ENCODE measurements around the gene SAA4.
"Not testable (repeated sequence)": the region's sequence is repeated elsewhere in the genome, so short reads cannot be mapped to it uniquely, and the experiment has no call there.

The SAA4 gene

DNA sequence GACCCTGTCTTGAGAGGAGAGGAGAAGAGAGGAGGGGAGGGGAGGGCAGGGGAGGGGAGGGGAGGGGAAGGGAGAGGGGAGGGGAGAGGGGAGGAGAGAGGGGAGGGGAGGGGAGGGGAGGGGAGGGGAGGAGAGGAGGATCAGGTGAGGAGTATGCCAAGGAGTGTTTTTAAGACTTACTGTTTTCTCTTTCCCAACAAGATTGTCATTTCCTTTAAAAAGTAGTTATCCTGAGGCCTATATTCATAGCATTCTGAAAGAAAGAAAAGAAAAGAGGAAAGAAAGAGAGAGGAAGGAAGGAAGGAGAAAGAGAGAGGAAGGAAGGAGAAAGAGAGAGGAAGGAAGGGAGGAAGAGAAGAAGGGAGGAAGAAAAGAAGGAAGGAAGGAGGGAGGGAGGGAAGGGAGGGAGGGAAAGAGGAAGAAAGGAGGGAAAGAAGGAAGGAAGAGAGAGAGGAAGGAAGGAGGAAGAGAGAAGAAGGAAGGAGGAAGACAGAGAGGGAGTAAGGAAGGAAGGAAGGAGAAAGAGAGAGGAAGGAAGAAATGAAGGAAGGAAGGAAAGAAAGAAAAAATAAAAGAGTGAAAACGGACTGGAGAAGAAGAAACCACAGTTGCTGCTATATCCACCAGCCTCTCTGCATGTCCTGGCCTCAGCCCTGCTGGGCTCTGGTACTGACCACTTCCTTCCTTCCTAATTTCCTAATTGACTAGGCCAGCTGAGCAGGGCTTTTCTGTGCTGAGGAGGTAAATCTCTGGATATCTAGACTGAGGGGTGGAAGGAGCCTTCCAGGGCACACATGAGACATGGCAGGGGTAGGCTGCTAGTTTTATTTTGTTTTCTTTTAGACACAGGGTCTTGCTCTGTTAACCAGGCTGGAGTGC lies 28.3 kb upstream of the SAA4 start:
- Histone ChIP-seq H3K4me3 (ENCODE audit: low read depth, low read length) (no peak overlapping the region), H3K9me3 (ENCODE audit: control insufficient read depth, insufficient read depth, low read depth, low read length) (no peaks in the 10 kb centered on the region), H3K27ac (ENCODE audit: low read depth, low read length) (no peak overlapping the region), H3K4me1 (ENCODE audit: control insufficient read depth, insufficient read depth, low read length) (0 out of 2 replicates have a peak, but pooled peaks cover 5% of the 10 kb centered on the region), H3K36me3 (ENCODE audit: control insufficient read depth, insufficient read depth, low read length) (no peaks in the 10 kb centered on the region), H3K27me3 (ENCODE audit: control insufficient read depth, insufficient read depth, low read length) (no peaks in the 10 kb centered on the region), H3K9ac (ENCODE audit: low read length) (no peak overlapping the region)

DNA sequence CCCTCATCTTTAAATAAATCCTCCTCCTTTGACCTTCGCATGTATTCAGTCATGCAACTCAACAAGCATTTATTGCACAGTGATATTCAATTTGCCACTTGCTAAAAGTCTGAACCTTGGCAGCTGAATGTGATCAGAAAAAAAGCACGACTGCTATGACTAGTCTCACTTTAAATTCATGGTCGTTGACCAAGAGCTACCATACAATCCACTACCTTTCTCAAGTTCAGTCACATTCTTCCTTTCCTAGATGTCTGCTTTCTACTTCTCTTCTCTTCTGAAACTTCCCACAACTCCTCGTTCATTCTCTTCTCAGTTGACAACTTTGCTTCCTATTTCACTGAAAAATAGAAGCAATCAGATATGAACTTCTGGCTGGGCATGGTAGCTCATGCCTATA lies 27.4 kb upstream of the SAA4 start:
- no peaks in the 10 kb centered on the region for H3K36me3 ChIP-seq (ENCODE audit: control insufficient read depth, insufficient read depth, low read length)
- no peaks in the 10 kb centered on the region for H3K9me3 ChIP-seq (ENCODE audit: control insufficient read depth, insufficient read depth, low read depth, low read length)
- H3K27ac ChIP-seq (ENCODE audit: low read depth, low read length) = no peak overlapping the region
- 0 out of 2 replicates have a peak, but pooled peaks cover 5% of the 10 kb centered on the region for H3K4me1 ChIP-seq (ENCODE audit: control insufficient read depth, insufficient read depth, low read length)
- H3K9ac ChIP-seq (ENCODE audit: low read length) = no peak overlapping the region
- H3K4me3 ChIP-seq (ENCODE audit: low read depth, low read length) = no peak overlapping the region
- H3K27me3 ChIP-seq (ENCODE audit: control insufficient read depth, insufficient read depth, low read length) = no peaks in the 10 kb centered on the region

DNA sequence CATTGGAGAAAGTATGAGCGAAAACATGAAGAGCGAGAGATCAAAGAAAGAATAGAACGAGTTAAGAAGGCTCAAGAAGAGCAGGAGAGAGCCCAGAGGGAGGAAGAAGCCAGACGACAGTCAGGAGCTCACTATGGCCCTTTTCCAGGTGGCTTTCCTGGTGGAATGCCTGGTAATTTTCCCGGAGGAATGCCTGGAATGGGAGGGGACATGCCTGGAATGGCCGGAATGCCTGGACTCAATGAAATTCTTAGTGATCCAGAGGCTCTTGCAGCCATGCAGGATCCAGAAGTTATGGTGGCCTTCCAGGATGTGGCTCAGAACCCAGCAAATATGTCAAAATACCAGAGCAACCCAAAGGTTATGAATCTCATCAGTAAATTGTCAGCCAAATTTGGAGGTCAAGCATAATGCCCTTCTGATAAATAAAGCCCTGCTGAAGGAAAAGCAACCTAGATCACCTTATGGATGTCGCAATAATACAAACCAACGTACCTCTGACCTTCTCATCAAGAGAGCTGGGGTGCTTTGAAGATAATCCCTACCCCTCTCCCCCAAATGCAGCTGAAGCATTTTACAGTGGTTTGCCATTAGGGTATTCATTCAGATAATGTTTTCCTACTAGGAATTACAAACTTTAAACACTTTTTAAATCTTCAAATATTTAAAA lies 26.2 kb upstream of the SAA4 start:
- not testable (repeated sequence) for H3K9ac ChIP-seq (ENCODE audit: low read length); H3K27me3 ChIP-seq (ENCODE audit: control insufficient read depth, insufficient read depth, low read length); H3K27ac ChIP-seq (ENCODE audit: low read depth, low read length); H3K36me3 ChIP-seq (ENCODE audit: control insufficient read depth, insufficient read depth, low read length); H3K9me3 ChIP-seq (ENCODE audit: control insufficient read depth, insufficient read depth, low read depth, low read length); H3K4me1 ChIP-seq (ENCODE audit: control insufficient read depth, insufficient read depth, low read length); H3K4me3 ChIP-seq (ENCODE audit: low read depth, low read length)

DNA sequence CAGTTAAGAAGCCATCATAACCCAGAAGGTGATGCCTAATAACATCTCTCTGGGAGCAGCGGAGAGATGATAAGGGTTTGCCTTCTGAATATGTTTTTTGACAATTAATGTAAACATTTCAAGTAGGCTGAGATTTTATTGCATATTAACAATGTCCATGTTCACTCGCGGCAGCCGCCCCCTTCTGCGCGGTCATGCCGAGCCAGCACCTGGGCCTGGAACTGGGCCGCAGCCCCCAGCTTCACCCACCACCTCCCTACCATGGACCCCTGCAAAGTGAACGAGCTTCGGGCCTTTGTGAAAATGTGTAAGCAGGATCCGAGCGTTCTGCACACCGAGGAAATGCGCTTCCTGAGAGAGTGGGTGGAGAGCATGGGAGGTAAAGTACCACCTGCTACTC lies 25.1 kb upstream of the SAA4 start:
- H3K4me1 ChIP-seq (ENCODE audit: control insufficient read depth, insufficient read depth, low read length) = 0 out of 2 replicates have a peak, but pooled peaks cover 5% of the 10 kb centered on the region
- no peak overlapping the region for H3K4me3 ChIP-seq (ENCODE audit: low read depth, low read length)
- H3K9ac ChIP-seq (ENCODE audit: low read length) = no peak overlapping the region
- H3K36me3 ChIP-seq (ENCODE audit: control insufficient read depth, insufficient read depth, low read length) = no peaks in the 10 kb centered on the region
- H3K27me3 ChIP-seq (ENCODE audit: control insufficient read depth, insufficient read depth, low read length) = no peaks in the 10 kb centered on the region
- no peaks in the 10 kb centered on the region for H3K9me3 ChIP-seq (ENCODE audit: control insufficient read depth, insufficient read depth, low read depth, low read length)
- no peak overlapping the region for H3K27ac ChIP-seq (ENCODE audit: low read depth, low read length)

DNA sequence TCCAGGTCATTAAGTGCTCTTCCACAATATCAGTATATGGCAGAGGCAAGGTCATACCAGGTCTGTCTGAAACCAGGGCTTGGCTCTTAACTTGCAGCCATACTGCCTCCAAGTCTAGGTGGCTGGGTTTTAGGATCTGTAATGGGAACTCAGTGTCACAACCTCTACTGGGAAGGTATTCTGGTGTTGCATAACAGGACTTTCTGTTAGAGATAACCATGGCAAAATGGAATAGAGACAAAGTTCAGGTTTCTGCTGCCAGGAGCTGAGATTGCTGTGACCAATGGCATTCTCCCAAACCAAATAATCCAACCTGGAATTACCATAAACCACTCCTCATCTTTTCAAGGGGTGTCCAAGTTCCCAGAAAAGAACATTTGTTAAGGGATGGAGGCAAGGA lies 22.7 kb upstream of the SAA4 start:
- Histone ChIP-seq H3K9ac (ENCODE audit: low read length) (no peak overlapping the region), H3K27me3 (ENCODE audit: control insufficient read depth, insufficient read depth, low read length) (no peaks in the 10 kb centered on the region), H3K4me3 (ENCODE audit: low read depth, low read length) (no peak overlapping the region), H3K27ac (ENCODE audit: low read depth, low read length) (no peak overlapping the region), H3K9me3 (ENCODE audit: control insufficient read depth, insufficient read depth, low read depth, low read length) (no peaks in the 10 kb centered on the region), H3K4me1 (ENCODE audit: control insufficient read depth, insufficient read depth, low read length) (0 out of 2 replicates have a peak, but pooled peaks cover 5% of the 10 kb centered on the region), H3K36me3 (ENCODE audit: control insufficient read depth, insufficient read depth, low read length) (no peaks in the 10 kb centered on the region)

DNA sequence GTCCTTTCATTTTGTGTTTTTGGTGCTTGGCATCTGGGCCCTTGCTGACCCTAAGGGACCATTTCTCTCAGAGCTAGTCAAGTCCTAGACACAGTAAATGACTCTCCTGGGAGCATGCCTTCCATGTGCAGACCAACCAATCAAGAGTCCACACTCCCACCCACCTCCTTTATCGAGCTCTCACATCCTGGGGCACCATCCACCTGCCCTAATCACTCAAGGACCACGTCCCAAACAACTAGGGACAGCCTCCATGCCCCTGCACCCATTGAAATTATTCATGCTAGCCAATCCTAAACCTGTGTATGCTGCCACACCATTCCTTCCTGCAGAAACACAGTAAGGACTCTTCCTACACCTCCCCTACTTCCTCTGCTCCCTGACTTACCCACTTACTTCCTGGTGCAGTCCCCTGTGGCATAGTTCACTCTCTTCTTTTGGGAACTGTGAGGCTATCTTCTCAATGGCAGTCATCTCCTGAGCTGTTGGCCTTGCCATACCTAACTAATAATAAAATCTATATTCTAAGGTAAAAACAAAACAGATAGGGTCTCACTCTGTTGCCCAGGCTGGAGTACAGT lies 18.3 kb upstream of the SAA4 start:
- Histone ChIP-seq H3K9ac (ENCODE audit: low read length) (no peak overlapping the region), H3K4me1 (ENCODE audit: control insufficient read depth, insufficient read depth, low read length) (no peaks in the 10 kb centered on the region), H3K27ac (ENCODE audit: low read depth, low read length) (no peak overlapping the region), H3K4me3 (ENCODE audit: low read depth, low read length) (no peak overlapping the region), H3K27me3 (ENCODE audit: control insufficient read depth, insufficient read depth, low read length) (no peaks in the 10 kb centered on the region), H3K36me3 (ENCODE audit: control insufficient read depth, insufficient read depth, low read length) (no peaks in the 10 kb centered on the region), H3K9me3 (ENCODE audit: control insufficient read depth, insufficient read depth, low read depth, low read length) (no peaks in the 10 kb centered on the region)

DNA sequence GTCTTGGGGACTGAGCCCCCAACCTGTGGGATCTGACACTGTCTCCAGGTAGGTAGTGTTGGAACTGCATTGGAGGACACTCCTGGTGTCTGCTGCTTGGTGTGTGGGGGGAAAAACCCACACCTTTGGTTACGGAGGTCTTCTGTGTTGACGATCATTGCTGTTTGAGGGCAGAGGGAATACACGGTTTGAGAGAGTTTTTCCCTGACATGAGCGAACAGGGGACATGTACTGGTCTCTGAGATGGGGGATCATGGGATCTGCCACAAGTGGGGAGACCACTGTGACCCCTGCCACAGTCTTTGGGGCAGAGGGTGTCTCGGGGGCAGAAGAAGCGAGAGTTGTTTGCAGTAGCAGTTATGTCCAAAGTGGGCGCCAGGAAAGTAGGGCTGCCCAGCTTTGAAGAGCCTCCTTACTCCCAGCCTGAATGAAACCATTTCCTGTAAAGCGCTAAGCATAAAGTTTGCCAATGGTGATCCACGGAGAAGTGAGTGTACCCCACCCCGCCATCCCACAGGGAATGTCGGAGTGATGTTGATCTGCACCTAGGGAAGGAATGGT lies 17.3 kb upstream of the SAA4 start:
- no peak overlapping the region for H3K27ac ChIP-seq (ENCODE audit: low read depth, low read length)
- H3K4me1 ChIP-seq (ENCODE audit: control insufficient read depth, insufficient read depth, low read length) = no peaks in the 10 kb centered on the region
- no peaks in the 10 kb centered on the region for H3K27me3 ChIP-seq (ENCODE audit: control insufficient read depth, insufficient read depth, low read length)
- no peaks in the 10 kb centered on the region for H3K9me3 ChIP-seq (ENCODE audit: control insufficient read depth, insufficient read depth, low read depth, low read length)
- H3K36me3 ChIP-seq (ENCODE audit: control insufficient read depth, insufficient read depth, low read length) = no peaks in the 10 kb centered on the region
- no peak overlapping the region for H3K4me3 ChIP-seq (ENCODE audit: low read depth, low read length)
- H3K9ac ChIP-seq (ENCODE audit: low read length) = no peak overlapping the region

DNA sequence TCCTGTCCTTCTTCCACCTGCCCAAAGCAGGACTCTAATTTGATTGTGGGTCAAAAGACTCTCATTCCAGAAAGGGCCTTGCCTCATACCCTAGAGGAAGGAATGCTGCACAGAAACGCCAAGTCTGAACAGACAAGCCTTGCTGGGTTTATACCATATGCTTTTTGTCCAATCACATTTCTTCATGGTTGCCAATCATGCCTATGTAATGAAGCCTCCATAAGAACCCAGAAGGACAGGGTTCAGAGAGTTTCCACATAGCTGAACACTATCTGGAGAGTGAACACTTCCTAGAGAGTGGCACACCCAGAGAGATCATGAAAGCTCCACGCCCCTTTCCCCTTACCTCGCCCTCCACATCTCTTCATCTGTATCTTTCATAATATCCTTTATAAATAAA lies 16.6 kb upstream of the SAA4 start:
- Histone ChIP-seq H3K4me3 (ENCODE audit: low read depth, low read length) (no peak overlapping the region), H3K27me3 (ENCODE audit: control insufficient read depth, insufficient read depth, low read length) (no peaks in the 10 kb centered on the region), H3K36me3 (ENCODE audit: control insufficient read depth, insufficient read depth, low read length) (no peaks in the 10 kb centered on the region)

DNA sequence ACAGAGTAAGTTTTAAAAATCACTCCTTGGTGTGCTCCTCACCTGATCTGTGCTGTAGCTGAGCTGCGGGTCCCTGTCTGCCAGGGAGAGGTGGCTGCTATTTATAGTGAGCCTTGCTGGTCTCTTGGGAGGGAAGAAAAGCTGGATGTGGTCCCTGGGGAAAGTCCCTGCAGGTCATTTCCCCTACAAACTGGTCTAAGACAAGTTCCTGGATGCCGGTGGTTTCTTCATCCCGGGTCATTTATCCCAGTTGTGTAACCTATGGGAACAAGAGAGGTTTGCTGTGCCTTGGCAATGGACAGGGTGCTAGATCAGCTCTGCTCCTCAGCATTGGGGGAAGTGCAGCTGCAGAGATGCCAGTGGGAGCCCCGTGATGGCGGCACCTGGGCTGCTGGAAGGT lies 12.0 kb upstream of the SAA4 start, which contains the start of gene SAA2:
Gene SAA2, minus strand, starts transcription at position 108 of the 400 bp plus-strand sequence. CDS start 657 bp downstream, outside the sequence.
- H3K4me3 ChIP-seq (ENCODE audit: low read depth, low read length) = no peak within 1 kb of the TSS
- H3K9ac ChIP-seq (ENCODE audit: low read length) = no peak within 1 kb of the TSS
- H3K27ac ChIP-seq (ENCODE audit: low read depth, low read length) = no peak within 1 kb of the TSS
- no peaks in the 10 kb centered on the region for H3K4me1 ChIP-seq (ENCODE audit: control insufficient read depth, insufficient read depth, low read length)
- H3K36me3 ChIP-seq (ENCODE audit: control insufficient read depth, insufficient read depth, low read length) = no peaks in the 10 kb centered on the region
- H3K9me3 ChIP-seq (ENCODE audit: control insufficient read depth, insufficient read depth, low read depth, low read length) = no peaks in the 10 kb centered on the region
- no peaks in the 10 kb centered on the region for H3K27me3 ChIP-seq (ENCODE audit: control insufficient read depth, insufficient read depth, low read length)

More for the DNA sequence above, 16.6 kb upstream of the SAA4 start:
- H3K4me1 ChIP-seq (ENCODE audit: control insufficient read depth, insufficient read depth, low read length) = no peaks in the 10 kb centered on the region
- H3K9ac ChIP-seq (ENCODE audit: low read length) = no peak overlapping the region
- no peaks in the 10 kb centered on the region for H3K9me3 ChIP-seq (ENCODE audit: control insufficient read depth, insufficient read depth, low read depth, low read length)
- H3K27ac ChIP-seq (ENCODE audit: low read depth, low read length) = no peak overlapping the region

DNA sequence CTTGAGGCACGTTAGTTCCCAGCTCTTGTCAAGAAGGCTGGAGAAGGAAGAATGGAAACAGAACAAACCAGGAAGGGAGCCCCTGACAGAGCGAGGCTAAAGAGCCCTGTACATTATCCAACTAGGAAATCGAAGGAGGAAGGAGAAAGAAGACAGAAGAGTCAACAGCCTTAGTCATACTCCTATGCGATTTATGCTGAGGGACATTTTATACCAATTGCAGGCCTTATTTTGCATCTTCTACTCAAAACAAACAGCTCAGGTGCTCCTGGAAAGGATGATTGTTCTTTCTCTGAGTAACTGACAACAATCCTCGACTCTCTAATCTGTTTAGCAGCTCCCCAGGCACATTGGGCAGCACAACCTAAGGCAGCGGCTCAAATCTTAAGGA lies 10.6 kb upstream of the SAA4 start:
- not testable (repeated sequence) for H3K4me3 ChIP-seq (ENCODE audit: low read depth, low read length); H3K4me1 ChIP-seq (ENCODE audit: control insufficient read depth, insufficient read depth, low read length); H3K27ac ChIP-seq (ENCODE audit: low read depth, low read length); H3K9me3 ChIP-seq (ENCODE audit: control insufficient read depth, insufficient read depth, low read depth, low read length); H3K36me3 ChIP-seq (ENCODE audit: control insufficient read depth, insufficient read depth, low read length); H3K27me3 ChIP-seq (ENCODE audit: control insufficient read depth, insufficient read depth, low read length); H3K9ac ChIP-seq (ENCODE audit: low read length)
